Naive thymus-derived CD8-positive, alpha-beta T cell (primary cell): ENCODE measurements around the gene CYP4F22. TPM values are rescaled to one million over a fixed set of nuclear protein-coding genes. Genes with fewer than 3 reads are reported as not detected.

Experiments
- ATAC-seq, 2 donors: fragments of 150-1000 bp; cut with Tn5 transposase in 1 of 2; sonication (Bioruptor Pico), chemical (Tn5 transposase) in 1 of 2; 1 replicate in 1 of 2; 2 replicates in 1 of 2; pipeline ENCODE4 v1.10.0; 2021; ENCODE audit warnings: mild to moderate bottlenecking in 2 of 2, moderate library complexity in 2 of 2
- POLR2A ChIA-PET: fragments of 350-600 bp; sonication (Branson Sonifier 250); formaldehyde crosslinking; loops from one replicate; lab custom pipeline; 2021; ENCODE audit warnings: antibody characterized with exemption; lab: Charles Lee
- DNase-seq, 10 donors: peaks; one replicate each; pipeline versions ENCODE4 v3.0.0 to v3.0.0-alpha.2; 2020 to 2022
- H3K27ac Mint-ChIP-seq, 10 donors: one replicate each; pipeline ENCODE4 v1.8.0; 2020 to 2022; ENCODE audit warnings: mild to moderate bottlenecking in 10 of 10, mixed read lengths in 10 of 10, moderate library complexity in 4 of 10, inconsistent platforms in 1 of 10
- H3K27me3 Mint-ChIP-seq, 5 donors: one replicate each; pipeline ENCODE4 v1.8.0; 2021 to 2022; ENCODE audit warnings: mixed read lengths in 5 of 5
- H3K36me3 Mint-ChIP-seq, 3 donors: one replicate each; pipeline ENCODE4 v1.8.0; 2020 to 2022; ENCODE audit warnings: mixed read lengths in 3 of 3, mild to moderate bottlenecking in 2 of 3, inconsistent platforms in 1 of 3
- H3K4me1 Mint-ChIP-seq, 4 donors: one replicate each; pipeline ENCODE4 v1.8.0; 2021 to 2022; ENCODE audit warnings: mixed read lengths in 4 of 4
- H3K4me3 Mint-ChIP-seq, 10 donors: one replicate each; pipeline ENCODE4 v1.8.0; 2020 to 2022; ENCODE audit warnings: mild to moderate bottlenecking in 10 of 10, mixed read lengths in 10 of 10, moderate library complexity in 6 of 10, inconsistent platforms in 1 of 10
- H3K9me3 Mint-ChIP-seq, 9 donors: one replicate each; pipeline ENCODE4 v1.8.0; 2020 to 2022; ENCODE audit warnings: mixed read lengths in 9 of 9, mild to moderate bottlenecking in 3 of 9, inconsistent platforms in 1 of 9, moderate library complexity in 1 of 9
- polyA plus RNA-seq, 3 donors: library from polyadenylated mRNA; unstranded; fragments of 300-500 nt; fragmentation: Illumina TruSeq; gene quantifications; one replicate each; pipeline ENCODE4 v1.2.3, GENCODE V29; 2021
- total RNA-seq, 8 experiments: library from RNA in 2 of 8; stranded (reverse) in 2 of 8; gene quantifications; one replicate each; pipeline ENCODE4 v1.2.3 and lab custom pipeline; 2021 to 2026

Gene CYP4F22
- total and polyA plus RNA-seq, 5 experiments from 2014 or later = 0.36 to 1.7 (median 0.68) TPM

DNA sequence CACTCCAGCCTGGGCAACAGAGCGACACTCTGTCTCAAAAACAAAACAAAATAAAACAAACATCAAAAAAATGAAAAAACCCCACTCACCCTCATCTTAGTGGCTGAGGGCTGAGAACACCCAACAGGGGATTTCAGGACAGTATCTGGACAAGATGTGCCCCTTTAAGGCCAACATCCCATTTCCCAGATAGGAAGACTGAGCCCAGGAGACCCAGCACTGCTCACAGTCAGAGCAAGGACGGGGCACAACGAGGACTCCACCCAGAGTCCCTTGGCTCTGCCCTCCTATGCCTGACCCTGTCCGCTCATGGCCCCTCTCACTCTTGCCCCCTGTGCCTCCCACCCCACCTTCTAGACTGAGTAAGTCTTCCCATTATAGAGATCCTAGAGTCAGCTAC is 53.8 kb downstream of the CYP4F22 start:
- POLR2A ChIA-PET = no interaction called here
- Mint-ChIP-seq H3K4me1 (no peaks in the 10 kb centered on the region), H3K4me3 (no peak overlapping the region), H3K27me3 (peaks cover 0 to 34% (median 20%) of the 10 kb centered on the region in 5 donors), H3K27ac (no peak overlapping the region), H3K36me3 (no peaks in the 10 kb centered on the region), H3K9me3 (no peaks in the 10 kb centered on the region)
- DNase-seq (no peak), ATAC-seq (no peak)

- DNase-seq (no peak), ATAC-seq (no peak)
- no peaks in the 10 kb centered on the region for H3K36me3 Mint-ChIP-seq
- no peak overlapping the region for H3K27ac Mint-ChIP-seq
- POLR2A ChIA-PET = no interaction called here
- H3K27me3 Mint-ChIP-seq = peaks cover 0 to 37% (median 20%) of the 10 kb centered on the region in 5 donors
- no peak overlapping the region for H3K4me3 Mint-ChIP-seq
- H3K9me3 Mint-ChIP-seq = no peaks in the 10 kb centered on the region
- no peaks in the 10 kb centered on the region for H3K4me1 Mint-ChIP-seq
Measured at GRCh38 chr19:15562861-15563260, 54.5 kb downstream of the CYP4F22 start.

DNA sequence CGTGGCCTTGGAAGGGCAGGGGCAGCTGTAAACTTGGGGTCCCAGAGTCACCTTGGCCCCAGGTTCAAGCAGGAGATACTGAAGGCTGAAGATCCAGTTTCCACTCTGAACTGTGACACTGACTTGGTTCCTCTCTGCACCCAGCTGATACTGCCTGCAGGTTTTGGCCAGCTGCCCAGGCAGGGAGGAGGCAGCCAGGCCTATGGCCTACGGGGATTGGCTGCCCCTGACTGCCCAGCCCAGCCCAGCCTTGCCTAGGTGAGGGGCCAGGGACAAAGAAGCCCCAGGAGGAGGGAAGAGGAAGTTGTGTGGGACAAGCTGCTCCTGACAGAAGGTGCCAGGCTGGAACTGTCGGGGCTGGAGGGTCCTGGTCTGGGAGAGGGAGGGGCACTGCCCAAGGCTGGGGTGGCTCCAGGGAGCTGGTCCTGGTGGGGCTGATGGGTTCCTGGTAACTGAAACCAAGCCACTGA is 55.0 kb downstream of the CYP4F22 start:
- POLR2A ChIA-PET = no interaction called here
- no peaks in the 10 kb centered on the region for H3K9me3 Mint-ChIP-seq
- H3K27ac Mint-ChIP-seq = peak overlapping the region in 2 of 10 donors; percentile 41 to 53
- DNase-seq (no peak), ATAC-seq (no peak)
- no peaks in the 10 kb centered on the region for H3K4me1 Mint-ChIP-seq
- peaks cover 3 to 37% (median 22%) of the 10 kb centered on the region in 5 donors for H3K27me3 Mint-ChIP-seq
- no peaks in the 10 kb centered on the region for H3K36me3 Mint-ChIP-seq
- no peak overlapping the region for H3K4me3 Mint-ChIP-seq

DNA sequence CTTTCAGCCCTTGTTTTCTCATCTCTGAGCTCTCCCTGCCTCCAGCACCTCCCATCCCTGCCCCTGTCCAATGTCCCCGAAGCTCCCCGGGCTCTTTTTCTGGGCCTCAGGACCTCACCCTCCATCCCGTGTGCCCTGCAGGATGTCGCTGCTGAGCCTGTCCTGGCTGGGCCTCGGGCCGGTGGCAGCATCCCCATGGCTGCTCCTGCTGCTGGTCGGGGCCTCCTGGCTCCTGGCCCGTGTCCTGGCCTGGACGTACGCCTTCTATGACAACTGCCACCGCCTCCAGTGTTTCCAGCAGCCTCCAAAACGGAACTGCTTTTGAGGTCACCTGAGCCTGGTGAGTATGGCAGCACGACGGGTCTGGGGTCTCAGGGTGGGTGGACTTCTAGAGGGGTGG is 55.6 kb downstream of the CYP4F22 start:
- Mint-ChIP-seq H3K27ac (peak overlapping the region in 1 of 10 donors; percentile 41), H3K9me3 (no peaks in the 10 kb centered on the region), H3K4me3 (no peak overlapping the region), H3K27me3 (peaks cover 4 to 40% (median 24%) of the 10 kb centered on the region in 5 donors), H3K4me1 (no peaks in the 10 kb centered on the region), H3K36me3 (no peaks in the 10 kb centered on the region)
- POLR2A ChIA-PET = no interaction called here
- no peak for ATAC-seq
- no peak for DNase-seq

DNA sequence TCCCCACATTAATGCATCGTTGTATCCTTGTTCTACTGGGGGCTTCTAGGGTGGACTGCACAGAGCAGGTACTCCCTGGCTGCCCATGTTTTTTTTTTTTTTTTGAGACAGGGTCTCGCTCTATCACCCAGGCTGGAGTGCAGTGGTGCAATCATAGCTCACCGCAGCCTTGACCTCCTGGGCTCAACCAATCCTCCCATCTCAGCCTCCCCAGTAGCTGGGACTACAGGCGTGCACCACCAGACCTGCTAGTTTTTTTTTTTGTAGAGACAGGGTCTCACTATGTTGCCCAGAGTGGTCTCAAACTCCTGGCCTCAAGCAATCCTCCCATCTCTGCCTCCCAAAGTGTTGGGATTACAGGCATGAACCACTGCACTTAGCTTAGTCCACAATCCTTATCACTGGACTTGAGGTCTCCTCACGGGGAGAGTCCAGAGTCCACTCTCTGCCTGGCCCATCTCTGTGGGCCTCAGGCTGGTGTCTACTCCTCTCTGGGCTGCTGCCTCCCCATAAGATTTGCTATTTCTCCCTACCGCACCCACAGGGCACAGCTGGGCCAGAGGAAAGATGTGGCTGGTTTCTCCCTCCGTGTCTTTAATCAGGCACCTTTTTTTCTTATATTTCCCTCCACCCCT is 56.3 kb downstream of the CYP4F22 start:
- no peak for DNase-seq
- H3K36me3 Mint-ChIP-seq = no peaks in the 10 kb centered on the region
- H3K27ac Mint-ChIP-seq = peak overlapping the region in 2 of 10 donors; percentile 27 to 41
- POLR2A ChIA-PET = no interaction called here
- H3K9me3 Mint-ChIP-seq = no peaks in the 10 kb centered on the region
- no peak for ATAC-seq
- peaks cover 7 to 47% (median 28%) of the 10 kb centered on the region in 5 donors for H3K27me3 Mint-ChIP-seq
- no peak overlapping the region for H3K4me3 Mint-ChIP-seq
- no peaks in the 10 kb centered on the region for H3K4me1 Mint-ChIP-seq

- POLR2A ChIA-PET = no interaction called here
- H3K9me3 Mint-ChIP-seq = no peaks in the 10 kb centered on the region
- no peaks in the 10 kb centered on the region for H3K4me1 Mint-ChIP-seq
- no peaks in the 10 kb centered on the region for H3K36me3 Mint-ChIP-seq
- H3K27me3 Mint-ChIP-seq = peaks cover 19 to 49% (median 44%) of the 10 kb centered on the region in 5 donors
- no peak for ATAC-seq
- DNase-seq = no peak
- no peak overlapping the region for H3K4me3 Mint-ChIP-seq
- H3K27ac Mint-ChIP-seq = no peak overlapping the region
Measured at GRCh38 chr19:15570420-15570819, 62.1 kb downstream of the CYP4F22 start.

GRCh38 chr19:15575406-15575805 is 67.1 kb downstream of the CYP4F22 start:
- Mint-ChIP-seq H3K27ac (no peak overlapping the region), H3K36me3 (no peaks in the 10 kb centered on the region), H3K9me3 (no peaks in the 10 kb centered on the region), H3K4me1 (no peaks in the 10 kb centered on the region), H3K4me3 (no peak overlapping the region), H3K27me3 (peaks cover 10 to 27% (median 17%) of the 10 kb centered on the region in 5 donors)
- POLR2A ChIA-PET = no interaction called here
- no peak for DNase-seq
- no peak for ATAC-seq

- ATAC-seq (no peak), DNase-seq (no peak)
- Mint-ChIP-seq H3K4me1 (no peaks in the 10 kb centered on the region), H3K4me3 (no peak overlapping the region), H3K9me3 (no peaks in the 10 kb centered on the region), H3K27me3 (peaks cover 9 to 17% (median 13%) of the 10 kb centered on the region in 5 donors), H3K36me3 (no peaks in the 10 kb centered on the region), H3K27ac (no peak overlapping the region)
- POLR2A ChIA-PET = interaction anchor here (0.5 kb wide), 1 partner anchor 22 kb away, joined by 5 read pairs; no protein-coding TSS in a partner anchor
Measured at GRCh38 chr19:15576526-15577156, 68.3 kb downstream of the CYP4F22 start.

GRCh38 chr19:15577184-15577771 is 69.0 kb downstream of the CYP4F22 start:
- no peak for DNase-seq
- no peak overlapping the region for H3K27ac Mint-ChIP-seq
- H3K9me3 Mint-ChIP-seq = no peaks in the 10 kb centered on the region
- peaks cover 8 to 13% (median 10%) of the 10 kb centered on the region in 5 donors for H3K27me3 Mint-ChIP-seq
- POLR2A ChIA-PET = no interaction called here
- no peaks in the 10 kb centered on the region for H3K4me1 Mint-ChIP-seq
- no peak overlapping the region for H3K4me3 Mint-ChIP-seq
- no peaks in the 10 kb centered on the region for H3K36me3 Mint-ChIP-seq
- no peak for ATAC-seq

DNA sequence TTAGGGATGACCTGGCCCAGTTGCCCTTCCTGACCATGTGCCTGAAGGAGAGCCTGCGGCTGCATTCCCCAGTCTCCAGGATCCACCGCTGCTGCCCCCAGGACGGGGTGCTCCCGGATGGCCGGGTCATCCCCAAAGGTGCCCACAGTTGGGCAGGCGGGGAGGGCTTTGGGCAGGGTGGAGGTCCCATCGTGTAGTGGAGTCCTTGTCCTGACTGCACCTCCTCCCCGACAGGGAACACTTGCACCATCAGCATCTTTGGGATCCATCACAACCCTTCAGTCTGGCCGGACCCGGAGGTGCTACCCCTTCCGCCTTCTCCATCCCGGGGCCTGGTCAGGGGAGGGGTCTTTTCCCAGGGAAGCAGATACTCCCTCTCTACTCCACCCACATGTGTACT is 75.0 kb downstream of the CYP4F22 start:
- no peak for DNase-seq
- Mint-ChIP-seq H3K4me3 (peak overlapping the region in 1 of 10 donors; percentile 19), H3K9me3 (no peaks in the 10 kb centered on the region), H3K27ac (no peak overlapping the region), H3K4me1 (peaks cover 0 to 6% (median 3%) of the 10 kb centered on the region in 4 donors), H3K27me3 (peaks cover 12 to 41% (median 14%) of the 10 kb centered on the region in 5 donors), H3K36me3 (no peaks in the 10 kb centered on the region)
- no peak for ATAC-seq
- POLR2A ChIA-PET = no interaction called here

- H3K4me1 Mint-ChIP-seq = peaks cover 0 to 6% (median 3%) of the 10 kb centered on the region in 4 donors
- no peak for ATAC-seq
Measured at GRCh38 chr19:15584095-15584494, 75.8 kb downstream of the CYP4F22 start.

GRCh38 chr19:15584541-15585115 is 76.3 kb downstream of the CYP4F22 start:
- POLR2A ChIA-PET = no interaction called here
- Mint-ChIP-seq H3K4me3 (peak overlapping the region in 8 of 10 donors; percentile 33 to 74 (median 63)), H3K27ac (peak overlapping the region in 1 of 10 donors; percentile 22), H3K4me1 (peaks cover 0 to 6% (median 3%) of the 10 kb centered on the region in 4 donors), H3K36me3 (no peaks in the 10 kb centered on the region), H3K9me3 (no peaks in the 10 kb centered on the region), H3K27me3 (peaks cover 13 to 41% (median 15%) of the 10 kb centered on the region in 5 donors)
- ATAC-seq (peak; percentile 98 to 99), DNase-seq (peak; percentile 66 to 90 (median 81))

More at GRCh38 chr19:15584095-15584494, 75.8 kb downstream of the CYP4F22 start:
- POLR2A ChIA-PET = no interaction called here
- no peaks in the 10 kb centered on the region for H3K36me3 Mint-ChIP-seq
- no peaks in the 10 kb centered on the region for H3K9me3 Mint-ChIP-seq
- peaks cover 12 to 41% (median 15%) of the 10 kb centered on the region in 5 donors for H3K27me3 Mint-ChIP-seq
- peak overlapping the region in 1 of 10 donors; percentile 22 for H3K27ac Mint-ChIP-seq
- no peak for DNase-seq
- peak overlapping the region in 7 of 10 donors; percentile 41 to 74 (median 64) for H3K4me3 Mint-ChIP-seq
